Measurements from ENCODE around the gene SMTNL2. TPM values are rescaled to one million over a fixed set of nuclear protein-coding genes. Genes with fewer than 3 reads are reported as not detected.

Gene SMTNL2
- total and polyA plus RNA-seq, 9 of the 15 experiments (the other 6 are each of a cell fraction or from before 2014, with no cell fraction given), result not detected

GRCh38 chr17:4587803-4588202 is 3.5 kb downstream of the SMTNL2 start:
- POLR2A ChIA-PET, result interaction anchor here (0.5 to 1.1 kb wide), 2 partner anchors 10 to 71 kb away, joined by 3 to 4 read pairs; no protein-coding TSS in a partner anchor
- no TSS peak for BruUV-seq (replicated peaks)
- no peak for FAIRE-seq
- peak; percentile 67; the same call in 1 of the 2 replicates for TF ChIP-seq KLF16 (IDR thresholded peaks at IDR 0.05)
- no peak for TF ChIP-seq ZNF282 (CRISPR knock-in tag; IDR thresholded peaks at IDR 0.05)
- peak; percentile 56 for TF ChIP-seq TCF3 (CRISPR knock-in tag; IDR thresholded peaks at IDR 0.05)
- TF ChIP-seq PBX2 (CRISPR knock-in tag; IDR thresholded peaks at IDR 0.05; ENCODE audit: low read depth), result 0 out of 2 replicates have a peak, but pooled peaks have one; percentile 7
- TF ChIP-seq PBX2 (tag; conservative IDR thresholded peaks at IDR 0.05; ENCODE audit: low read depth), result no peak
- peak; percentile 58; the same call in 1 of the 2 replicates for TF ChIP-seq BCOR (IDR thresholded peaks at IDR 0.05)
- TF ChIP-seq ATF6 (CRISPR knock-in tag; IDR thresholded peaks at IDR 0.05), result no peak
- no peak for TF ChIP-seq BRD4 (IDR thresholded peaks at IDR 0.05)
- peak; percentile 54 for TF ChIP-seq TAL1 (IDR thresholded peaks at IDR 0.05)
- TF ChIP-seq DPF2 (IDR thresholded peaks at IDR 0.05), result 0 out of 2 replicates have a peak, but pooled peaks have one; percentile 19
- 0 out of 4 replicates have a peak, but pooled peaks of 1 of the 2 experiments have one; percentile 12 for TF ChIP-seq TRIM24 (IDR thresholded peaks at IDR 0.05)
- TF ChIP-seq ZHX1 (conservative IDR thresholded peaks at IDR 0.05; ENCODE audit: low read length), result no peak

More at GRCh38 chr17:4587803-4588202, 3.5 kb downstream of the SMTNL2 start:
- intact Hi-C loops (cut with micrococcal nuclease), result no loop called here
- CTCF ChIA-PET (ENCODE audit: low intra/inter-chr PET ratio), result no interaction called here
- in situ Hi-C loops (cut with MboI), result no loop called here
- H4K20me1 ChIP-seq (replicated peaks; ENCODE audit: control insufficient read depth, insufficient read depth, low read length), result peaks cover 7% of the 10 kb centered on the region; the same call in 1 of the 2 replicates
- WGBS (ENCODE audit: insufficient coverage, low coverage, missing lambda C conversion rate), result 3% methylated on average over 5 of the region's 9 CpGs
- DNase-seq (ENCODE audit: extremely low read depth in 1 of 4, low spot score in 3 of 4) (peak in 1 of 4 experiments; percentile 40), ATAC-seq (peak; percentile 51)
- H2AFZ ChIP-seq (ENCODE audit: low read depth, low read length), result no peak overlapping the region
- H3K9me3 ChIP-seq (replicated peaks; ENCODE audit: control insufficient read depth, insufficient read depth, low read depth, low read length), result no peaks in the 10 kb centered on the region
- H3K4me3 ChIP-seq, result no peak overlapping the region
- H3K27ac ChIP-seq (ENCODE audit: extremely low read depth, low read depth, low read length), result no peak overlapping the region
- H3K4me2 ChIP-seq (ENCODE audit: insufficient read depth, low read length), result no peak overlapping the region
- peaks cover 7 to 79% of the 10 kb centered on the region in 2 experiments; a peak in 4 of 5 replicates for H3K27me3 ChIP-seq (ENCODE audit: control insufficient read depth in 2 of 2, insufficient read depth in 2 of 2, low read length in 2 of 2)
- no peaks in the 10 kb centered on the region for H3K36me3 ChIP-seq (ENCODE audit: control insufficient read depth, insufficient read depth, low read length)
- H3K4me1 ChIP-seq (replicated peaks in 1 of 2; ENCODE audit: control insufficient read depth in 2 of 2, insufficient read depth in 2 of 2, low read length in 2 of 2), result peaks cover 6 to 25% of the 10 kb centered on the region in 2 experiments; a peak in 4 of 5 replicates
- H3K79me2 ChIP-seq (ENCODE audit: control insufficient read depth, insufficient read depth, low read length), result no peaks in the 10 kb centered on the region
- H3K9me1 ChIP-seq (ENCODE audit: control insufficient read depth, insufficient read depth, low read length), result no peaks in the 10 kb centered on the region
- peak overlapping the region in 1 of 2 experiments; percentile 50; a peak in 1 of 4 replicates for H3K9ac ChIP-seq (ENCODE audit: insufficient read depth in 1 of 2, low read depth in 2 of 2, low read length in 2 of 2)
